Activated CD4-positive, alpha-beta T cell treated with anti-CD3 and anti-CD28 coated beads for 24 hours (primary cell): ENCODE data around the gene RPS6KC1.
"Not testable (repeated sequence)": the region's sequence is repeated elsewhere in the genome, so short reads cannot be mapped to it uniquely, and the experiment has no call there.

Experiments
- DNase-seq, 2 donors: peaks; one replicate each; pipeline ENCODE4 v3.0.0-alpha.2; 2020; ENCODE audit warnings: low read depth in 2 of 2

RPS6KC1 gene

DNA sequence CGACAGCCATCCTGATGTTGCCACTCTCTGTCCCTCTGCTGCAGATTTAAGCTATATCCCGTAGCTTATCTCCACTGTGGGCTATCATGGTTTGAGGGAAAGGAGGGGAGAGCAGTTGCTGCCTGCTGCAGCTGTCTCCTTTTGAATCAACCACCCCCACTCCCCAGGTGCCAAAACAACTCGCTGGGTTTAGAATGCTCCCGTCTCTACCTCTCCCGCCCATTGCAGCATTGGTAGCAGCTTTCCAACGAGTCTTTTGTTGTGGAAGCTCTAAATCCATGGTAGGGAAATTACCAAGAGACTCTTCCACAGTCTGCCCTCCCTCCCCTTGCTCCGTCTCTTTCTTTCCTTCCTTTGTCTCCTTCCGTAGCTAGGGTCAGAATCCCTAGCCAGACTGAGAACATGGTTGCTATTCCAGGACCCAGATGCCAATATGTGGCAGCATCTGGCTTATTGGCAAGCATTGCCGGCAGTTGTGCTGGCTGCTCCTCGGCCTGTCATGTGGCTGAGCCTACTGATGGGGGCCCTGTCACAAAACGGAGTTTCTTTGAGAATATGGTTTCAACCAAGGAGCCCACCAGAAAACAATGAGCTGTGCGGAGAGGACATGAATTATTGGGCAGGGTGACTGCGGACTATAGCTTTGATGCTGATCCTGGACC is 230.7 kb downstream of the RPS6KC1 start:
- no peak for DNase-seq

- DNase-seq, result no peak
Measured at GRCh38 chr1:213284626-213285025, 233.6 kb downstream of the RPS6KC1 start.

- no peak for DNase-seq
Measured at GRCh38 chr1:213286235-213286634, 235.2 kb downstream of the RPS6KC1 start.

GRCh38 chr1:213287987-213288386 is 236.9 kb downstream of the RPS6KC1 start:
- DNase-seq, result no peak

GRCh38 chr1:213291526-213291925 is 240.5 kb downstream of the RPS6KC1 start:
- DNase-seq, result no peak

GRCh38 chr1:213292614-213293013 is 241.6 kb downstream of the RPS6KC1 start:
- no peak for DNase-seq

DNA sequence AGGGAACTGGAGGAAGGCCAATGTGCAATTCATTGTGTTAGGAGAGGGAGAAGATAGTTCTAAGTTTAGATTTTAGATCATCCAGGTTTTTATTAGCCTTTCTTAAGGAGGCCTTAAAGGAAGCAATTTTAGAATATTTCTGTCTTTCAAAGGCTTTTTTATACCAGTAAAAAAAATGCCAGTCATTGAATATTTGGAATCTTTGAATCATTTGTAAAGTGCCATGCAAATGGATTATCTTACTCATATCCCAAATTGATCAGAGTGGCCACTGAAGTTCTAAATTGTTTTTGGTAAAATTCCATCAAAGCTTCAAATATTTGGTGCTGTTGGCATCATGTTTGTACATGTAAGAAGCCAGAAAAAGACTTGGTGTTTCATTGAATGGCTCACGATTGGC is 244.8 kb downstream of the RPS6KC1 start:
- DNase-seq, result no peak

GRCh38 chr1:213296558-213296957 is 245.5 kb downstream of the RPS6KC1 start:
- DNase-seq, result no peak

GRCh38 chr1:213297021-213297420 is 246.0 kb downstream of the RPS6KC1 start:
- DNase-seq, result no peak

DNA sequence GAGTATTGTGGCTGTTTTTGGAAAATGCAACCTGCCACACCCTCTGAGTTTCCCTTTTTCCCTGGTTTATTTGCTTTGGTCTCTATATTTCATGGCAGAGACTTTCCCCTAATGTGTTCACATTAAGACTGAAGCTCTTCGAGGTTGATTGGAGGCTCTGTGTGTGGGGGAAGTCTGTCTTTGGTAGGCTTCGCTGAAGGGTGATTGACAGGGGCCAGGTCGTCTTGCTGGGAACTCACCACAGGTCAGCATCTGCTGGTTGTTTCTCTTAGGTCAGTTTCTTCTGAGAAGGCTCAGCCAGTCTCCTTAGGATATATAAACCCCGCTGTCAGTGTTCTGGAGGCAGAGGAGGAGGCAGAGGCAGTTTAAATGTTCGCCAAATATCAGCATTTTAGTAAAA is 249.4 kb downstream of the RPS6KC1 start:
- no peak for DNase-seq

- DNase-seq, result not testable (repeated sequence)
Measured at GRCh38 chr1:213301524-213301923, 250.5 kb downstream of the RPS6KC1 start.

DNA sequence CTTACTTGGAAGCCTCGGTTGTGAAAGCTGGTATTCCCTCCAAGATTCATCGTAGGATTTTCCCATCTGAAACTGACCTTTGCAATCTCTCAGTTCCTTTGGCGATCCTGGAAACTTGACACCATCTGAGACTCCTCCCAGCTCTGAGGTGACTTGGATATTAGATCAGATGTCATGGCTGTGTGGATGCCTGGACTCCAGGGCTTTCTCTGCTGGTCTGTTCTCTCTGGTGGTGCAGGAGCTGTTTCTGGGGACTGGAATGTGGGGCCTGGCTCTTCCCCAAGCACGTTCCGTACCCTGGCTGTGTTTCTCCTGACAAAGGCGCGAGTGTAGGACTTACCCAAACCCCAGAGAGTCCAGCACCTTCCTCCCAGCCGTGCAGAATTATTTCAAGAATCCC is 252.2 kb downstream of the RPS6KC1 start:
- DNase-seq, result no peak

- DNase-seq, result no peak
Measured at GRCh38 chr1:213315571-213315970, 264.5 kb downstream of the RPS6KC1 start.

DNA sequence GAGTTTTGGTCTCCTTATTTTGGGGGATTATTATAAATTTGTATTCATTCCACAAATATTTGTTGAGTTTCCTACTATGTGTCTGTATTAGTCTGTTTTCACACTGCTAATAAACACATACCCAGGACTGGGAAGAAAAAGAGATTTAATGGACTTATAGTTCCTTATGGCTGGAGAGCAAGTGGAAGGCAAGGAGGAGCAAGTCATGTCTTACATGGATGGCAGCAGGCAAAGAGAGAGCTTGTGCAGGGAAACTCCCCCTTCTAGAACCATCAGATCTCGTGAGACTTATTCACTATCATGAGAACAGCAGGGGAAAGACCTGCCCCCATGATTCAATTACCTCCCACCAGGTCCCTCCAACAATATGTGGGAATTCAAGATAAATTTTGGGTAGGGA is 267.4 kb downstream of the RPS6KC1 start:
- not testable (repeated sequence) for DNase-seq

GRCh38 chr1:213320191-213320870 is 269.3 kb downstream of the RPS6KC1 start:
- no peak for DNase-seq
